Mesodermal cell (in vitro differentiated cells): Measurements from ENCODE around the gene ANKMY1.

Source experiments
- H3K27ac ChIP-seq: 2 replicates; pipeline ENCODE4 v1.7.0; 2013; ENCODE audit warnings: mild to moderate bottlenecking, low read depth, low read length, moderate library complexity; ENCODE audit not compliant: severe bottlenecking
- H3K36me3 ChIP-seq: 2 replicates; pipeline ENCODE4 v1.7.1; 2013; ENCODE audit warnings: mild to moderate bottlenecking, low read length, moderate library complexity; ENCODE audit not compliant: control insufficient read depth, insufficient read depth
- H3K4me1 ChIP-seq: one replicate; pipeline ENCODE4 v1.7.1; 2013; ENCODE audit warnings: mild to moderate bottlenecking, low read length; ENCODE audit not compliant: insufficient read depth, control insufficient read depth, poor library complexity, severe bottlenecking
- H3K4me3 ChIP-seq: 2 replicates; pipeline ENCODE4 v1.7.0; 2013; ENCODE audit warnings: low read length, control low read depth, mild to moderate bottlenecking; ENCODE audit not compliant: insufficient read depth, poor library complexity, severe bottlenecking; ENCODE audit errors: extremely low read depth
- H3K9me3 ChIP-seq: 2 replicates; pipeline ENCODE4 v1.7.1; 2013; ENCODE audit warnings: mild to moderate bottlenecking, low read length, moderate library complexity; ENCODE audit not compliant: control insufficient read depth
- WGBS, 2 experiments: methylation state at CpG; one replicate each; pipeline ENCODE4 v1.1.5; 2013; ENCODE audit warnings: missing lambda C conversion rate in 2 of 2; ENCODE audit not compliant: insufficient coverage in 2 of 2; 5-methylcytosine and 5-hydroxymethylcytosine counted together

Gene ANKMY1

DNA sequence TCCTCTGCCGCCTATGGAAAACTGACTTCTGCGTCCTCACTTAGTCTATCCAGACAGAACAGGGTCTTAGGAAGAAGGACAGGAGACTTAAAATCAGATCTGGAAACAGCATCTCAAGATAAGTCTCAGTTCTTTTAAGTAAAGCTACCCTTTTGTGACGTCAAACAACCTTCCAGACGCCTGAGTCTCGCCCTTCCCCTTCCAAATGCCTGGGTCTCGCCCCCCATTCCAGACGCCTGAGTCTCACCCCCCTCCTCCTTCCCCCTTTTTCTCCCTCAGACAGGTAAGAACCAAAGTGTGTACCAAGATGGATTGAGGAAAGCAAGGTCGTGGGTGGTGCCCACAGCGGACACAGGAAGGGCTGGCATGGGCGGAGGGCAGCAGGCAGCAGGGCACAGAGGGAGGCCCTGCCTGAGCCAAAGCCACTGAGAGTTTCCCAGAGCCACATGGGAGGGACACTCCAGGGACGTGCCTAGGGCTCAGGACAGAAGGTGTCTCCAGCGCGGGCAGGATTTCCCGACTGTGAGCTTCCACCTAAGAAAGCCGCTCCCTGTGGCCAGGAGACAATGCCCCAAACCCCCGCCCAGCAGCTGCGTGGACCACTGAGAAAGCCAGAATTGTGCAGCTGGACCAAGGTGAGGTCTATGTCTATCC, 51.3 kb downstream of the ANKMY1 start:
- Histone ChIP-seq H3K4me1 (no peaks in the 10 kb centered on the region), H3K9me3 (no peaks in the 10 kb centered on the region)
- WGBS, 2 experiments = 81% methylated on average over 10 to 14 of the region's 17 CpGs

GRCh38 chr2:240505910-240506309, 51.9 kb downstream of the ANKMY1 start:
- no peak overlapping the region for H3K27ac ChIP-seq
- H3K9me3 ChIP-seq = no peaks in the 10 kb centered on the region
- WGBS, 2 experiments = 80 to 83% methylated on average over 12 to 13 of the region's 14 CpGs
- no peaks in the 10 kb centered on the region for H3K4me1 ChIP-seq
- no peak overlapping the region for H3K4me3 ChIP-seq
- H3K36me3 ChIP-seq = no peaks in the 10 kb centered on the region

More for the DNA sequence above, 51.3 kb downstream of the ANKMY1 start:
- Histone ChIP-seq H3K27ac (no peak overlapping the region), H3K36me3 (no peaks in the 10 kb centered on the region), H3K4me3 (no peak overlapping the region)

DNA sequence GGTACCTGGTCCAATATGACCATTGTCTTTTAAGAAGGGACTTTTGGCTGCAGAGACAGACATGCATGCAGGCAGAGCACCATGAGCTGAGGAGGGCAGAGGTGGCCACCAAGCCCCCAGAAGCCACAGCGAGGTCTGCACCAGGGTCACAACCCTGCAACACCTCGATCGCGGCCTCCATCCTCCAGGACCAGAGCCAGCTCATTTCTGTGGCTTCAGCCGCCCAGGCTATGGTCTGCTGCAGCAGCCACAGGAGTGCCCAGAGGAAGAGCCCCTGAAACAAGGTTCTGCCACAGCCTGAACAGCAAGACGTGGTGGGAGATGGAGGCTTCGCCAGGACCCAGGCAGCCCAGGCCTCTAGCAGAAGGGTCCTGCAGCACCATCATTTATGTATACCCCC, 53.9 kb downstream of the ANKMY1 start:
- H3K36me3 ChIP-seq = no peaks in the 10 kb centered on the region
- H3K27ac ChIP-seq = no peak overlapping the region
- H3K4me3 ChIP-seq = no peak overlapping the region
- no peaks in the 10 kb centered on the region for H3K9me3 ChIP-seq
- no peaks in the 10 kb centered on the region for H3K4me1 ChIP-seq
- WGBS, 2 experiments = 89 to 94% methylated on average over 5 to 7 of the region's 7 CpGs

GRCh38 chr2:240503375-240503774, 54.4 kb downstream of the ANKMY1 start:
- Histone ChIP-seq H3K9me3 (no peaks in the 10 kb centered on the region), H3K4me1 (no peaks in the 10 kb centered on the region), H3K27ac (no peak overlapping the region), H3K36me3 (no peaks in the 10 kb centered on the region), H3K4me3 (no peak overlapping the region)
- 90 to 92% methylated on average over 5 to 9 of the region's 9 CpGs for WGBS, 2 experiments

- Histone ChIP-seq H3K9me3 (no peaks in the 10 kb centered on the region), H3K36me3 (no peaks in the 10 kb centered on the region), H3K27ac (no peak overlapping the region), H3K4me1 (no peaks in the 10 kb centered on the region), H3K4me3 (no peak overlapping the region)
- WGBS, 2 experiments = 83 to 90% methylated on average over 10 to 14 of the region's 14 CpGs
These were observed 55.2 kb downstream of the ANKMY1 start for GRCh38 chr2:240502430-240503121.

DNA sequence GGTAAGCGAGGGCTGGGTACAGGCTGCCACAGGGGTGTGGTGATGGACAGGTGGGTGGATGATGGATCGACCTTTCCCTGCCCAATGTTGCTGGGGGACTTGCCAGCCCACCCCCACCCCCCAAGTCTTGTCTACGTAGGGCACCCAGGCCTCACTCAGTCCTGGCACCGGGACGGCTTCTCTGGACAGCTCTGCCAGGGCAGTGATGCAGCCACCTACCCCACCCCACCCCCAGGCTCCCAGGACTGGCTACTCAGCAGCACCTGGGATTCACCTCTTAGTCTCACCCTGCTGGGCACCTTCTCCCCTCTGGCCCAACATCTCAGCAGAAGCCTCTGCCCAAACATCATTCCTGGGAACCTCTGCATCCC, 55.7 kb downstream of the ANKMY1 start:
- H3K27ac ChIP-seq = no peak overlapping the region
- H3K4me1 ChIP-seq = no peaks in the 10 kb centered on the region
- no peaks in the 10 kb centered on the region for H3K36me3 ChIP-seq
- no peak overlapping the region for H3K4me3 ChIP-seq
- H3K9me3 ChIP-seq = no peaks in the 10 kb centered on the region
- 92 to 100% methylated on average over 3 to 4 of the region's 5 CpGs for WGBS, 2 experiments

GRCh38 chr2:240501531-240501991, 56.2 kb downstream of the ANKMY1 start:
- H3K4me3 ChIP-seq = no peak overlapping the region

GRCh38 chr2:240500561-240501423, 57.0 kb downstream of the ANKMY1 start:
- Histone ChIP-seq H3K36me3 (no peaks in the 10 kb centered on the region), H3K27ac (no peak overlapping the region), H3K4me3 (no peak overlapping the region), H3K4me1 (no peaks in the 10 kb centered on the region), H3K9me3 (no peaks in the 10 kb centered on the region)
- 92 to 93% methylated on average over 21 to 23 of the region's 24 CpGs for WGBS, 2 experiments

More at GRCh38 chr2:240501531-240501991, 56.2 kb downstream of the ANKMY1 start:
- WGBS, 2 experiments = 88 to 91% methylated on average over 9 to 10 of the region's 13 CpGs
- Histone ChIP-seq H3K9me3 (no peaks in the 10 kb centered on the region), H3K27ac (no peak overlapping the region), H3K36me3 (no peaks in the 10 kb centered on the region), H3K4me1 (no peaks in the 10 kb centered on the region)

DNA sequence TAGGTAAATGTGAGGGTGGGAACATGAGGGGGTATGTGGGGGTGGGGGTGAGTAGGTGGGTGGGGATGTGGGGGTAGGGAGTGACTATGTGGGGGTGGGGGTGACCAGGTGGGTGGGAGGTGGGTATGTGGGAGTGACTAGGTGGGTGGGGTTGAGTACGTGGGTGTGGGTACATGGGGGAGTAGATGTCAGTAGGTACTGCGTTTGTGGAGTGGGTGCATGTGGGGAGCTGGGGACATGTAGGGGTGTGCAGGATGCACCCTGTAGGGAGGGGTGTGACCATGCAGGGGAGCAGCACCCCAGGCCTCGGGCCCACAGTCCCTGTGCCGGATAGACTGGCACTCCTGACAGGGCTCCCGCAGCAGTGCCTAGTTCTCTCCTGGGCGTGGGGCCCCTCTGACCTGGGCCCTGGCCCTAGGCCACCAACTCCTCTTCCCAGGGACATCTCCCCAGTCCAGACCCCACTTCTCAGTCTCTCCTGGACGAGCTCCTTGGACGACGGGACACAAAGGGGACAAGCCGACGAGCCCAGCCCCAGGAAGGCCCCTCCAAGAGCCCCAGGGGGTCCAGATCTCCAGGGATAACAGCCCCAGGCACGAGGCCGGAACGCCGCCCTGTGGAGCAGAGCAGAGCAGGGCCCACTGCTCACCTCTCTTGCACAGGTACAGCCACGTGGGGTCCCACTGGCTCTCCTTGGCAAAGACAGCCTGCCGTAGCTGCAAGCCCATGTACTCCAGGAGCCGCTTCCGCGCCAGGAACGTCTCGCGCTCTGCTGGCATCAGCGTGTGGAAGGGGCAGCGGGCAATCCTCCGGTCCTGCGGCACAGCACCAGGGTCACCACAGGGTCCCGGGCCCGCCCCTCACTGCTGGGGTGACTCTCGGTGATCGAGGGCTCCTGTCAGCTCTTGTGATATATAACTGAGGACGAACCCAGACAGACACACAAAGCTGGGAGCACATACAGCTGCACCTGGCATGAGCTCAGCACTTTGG, 58.2 kb downstream of the ANKMY1 start:
- no peaks in the 10 kb centered on the region for H3K36me3 ChIP-seq
- no peaks in the 10 kb centered on the region for H3K4me1 ChIP-seq
- no peaks in the 10 kb centered on the region for H3K9me3 ChIP-seq
- H3K4me3 ChIP-seq = no peak overlapping the region
- 92% methylated on average over 31 to 32 of the region's 32 CpGs for WGBS, 2 experiments
- no peak overlapping the region for H3K27ac ChIP-seq

GRCh38 chr2:240498958-240499260, 58.9 kb downstream of the ANKMY1 start:
- no peaks in the 10 kb centered on the region for H3K36me3 ChIP-seq
- H3K4me1 ChIP-seq = no peaks in the 10 kb centered on the region
- no peaks in the 10 kb centered on the region for H3K9me3 ChIP-seq
- H3K4me3 ChIP-seq = no peak overlapping the region
- 86 to 94% methylated on average over 7 to 9 of the region's 9 CpGs for WGBS, 2 experiments
- H3K27ac ChIP-seq = no peak overlapping the region
